COLO829 (cell line): ENCODE data around the gene CDCA5.
A peak's percentile ranks its signal among the peaks of the same experiment; 100 is the strongest.

Experiments used
- DNase-seq: peaks from one replicate; pipeline ENCODE4 v3.0.0; 2012; ENCODE audit warnings: low spot score

The CDCA5 gene

DNA sequence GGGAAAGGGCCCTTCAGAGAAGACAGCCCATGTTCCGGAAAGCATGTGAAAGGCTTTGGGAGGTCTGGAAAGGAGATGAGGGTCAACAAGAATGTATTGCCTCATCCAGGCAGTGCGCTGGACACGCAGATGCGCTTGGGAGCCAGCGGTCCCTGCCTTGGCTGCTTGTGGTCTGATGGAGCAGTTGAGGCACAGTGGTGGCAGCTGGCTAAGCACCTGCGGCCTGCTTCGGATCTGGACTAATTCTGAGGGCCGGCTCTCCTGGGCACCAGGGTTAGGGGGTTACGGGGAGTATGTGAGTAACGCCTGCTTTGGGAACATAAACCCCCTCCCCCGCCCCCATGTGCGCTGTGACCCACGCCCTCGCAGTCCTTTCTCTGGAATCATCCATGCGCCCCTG is 23.2 kb upstream of the CDCA5 start:
- no peak for DNase-seq

DNA sequence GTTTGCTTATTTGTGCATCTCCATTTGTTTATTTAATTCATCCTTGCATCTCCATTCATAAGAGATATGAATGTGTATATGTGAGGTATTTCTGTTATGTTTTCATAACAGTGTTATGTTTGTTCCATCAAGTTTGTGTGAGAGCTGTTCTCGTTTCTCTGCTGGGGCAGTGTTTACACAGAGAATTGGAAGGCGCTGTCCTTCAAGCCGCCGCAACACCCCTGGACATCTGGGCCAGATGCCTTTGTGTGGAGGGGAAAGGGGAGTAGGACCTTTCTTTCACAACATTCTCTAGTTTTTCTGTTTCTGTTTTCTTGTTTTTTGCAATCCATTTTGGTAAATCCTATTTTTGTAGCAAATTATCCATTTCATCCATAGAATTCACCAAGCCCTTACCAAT is 20.8 kb upstream of the CDCA5 start:
- no peak for DNase-seq

DNA sequence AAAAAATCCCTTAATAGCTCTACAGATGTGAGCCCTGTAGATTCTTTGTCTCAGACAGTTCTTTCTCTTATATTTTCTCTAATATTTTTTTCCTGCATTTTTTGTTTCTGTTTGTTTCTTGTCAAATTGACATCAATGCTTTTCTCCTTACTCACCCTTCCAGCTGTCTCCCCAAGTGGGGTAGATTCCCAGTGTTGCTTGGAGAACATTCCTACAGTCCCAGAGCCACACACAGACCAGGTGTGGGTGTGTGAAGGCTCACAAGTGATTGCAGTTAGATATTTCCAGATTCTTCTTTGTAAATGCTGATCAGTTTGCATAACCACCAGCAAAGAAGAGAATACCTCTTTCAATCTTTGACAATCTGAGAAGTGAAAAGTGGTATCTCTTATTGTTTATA is 19.6 kb upstream of the CDCA5 start:
- no peak for DNase-seq

DNA sequence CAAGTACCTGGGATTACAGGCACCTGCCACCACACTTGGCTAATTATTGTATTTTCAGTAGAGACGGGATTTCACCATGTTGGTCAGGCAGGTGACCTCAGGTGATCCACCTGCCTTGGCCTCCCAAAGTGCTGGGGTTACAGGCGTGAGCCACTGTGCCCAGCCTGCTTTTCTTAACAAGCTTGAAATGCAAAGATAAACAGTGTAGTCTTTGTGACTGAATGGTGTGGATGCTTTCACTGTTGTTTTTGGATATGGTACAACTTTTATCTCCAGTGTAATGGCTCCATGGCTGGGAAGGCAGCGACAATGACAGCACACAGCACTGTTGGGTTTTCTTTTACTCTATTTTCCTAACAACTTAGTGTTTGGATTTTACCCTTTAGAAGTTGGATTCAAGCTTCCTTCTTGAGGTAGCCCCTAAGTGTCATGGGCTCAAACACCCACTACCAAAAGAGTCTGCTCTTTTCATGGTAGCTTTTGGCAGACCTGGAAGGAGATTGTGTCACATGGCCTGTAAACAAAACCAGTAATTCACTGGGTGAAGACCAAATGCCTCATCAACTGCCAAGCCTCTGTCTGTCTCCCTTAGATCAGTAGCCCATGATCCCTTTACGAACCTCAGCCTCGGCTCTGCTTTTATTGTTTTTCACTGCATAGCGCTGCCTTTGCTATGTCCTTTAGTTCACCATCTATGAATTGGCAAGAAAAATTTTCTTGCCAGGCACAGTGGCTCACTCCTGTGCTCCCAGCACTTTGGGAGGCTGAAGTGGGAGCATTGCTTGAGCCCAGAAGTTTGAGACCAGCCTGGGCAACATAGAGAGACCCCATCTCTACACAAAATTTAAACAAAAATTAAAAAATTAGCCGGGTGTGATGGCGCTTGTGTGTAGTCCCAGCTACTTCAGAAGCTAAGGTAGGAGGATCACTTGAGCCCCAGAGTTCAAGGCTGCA is 18.6 kb upstream of the CDCA5 start:
- DNase-seq, result peak; percentile 35

DNA sequence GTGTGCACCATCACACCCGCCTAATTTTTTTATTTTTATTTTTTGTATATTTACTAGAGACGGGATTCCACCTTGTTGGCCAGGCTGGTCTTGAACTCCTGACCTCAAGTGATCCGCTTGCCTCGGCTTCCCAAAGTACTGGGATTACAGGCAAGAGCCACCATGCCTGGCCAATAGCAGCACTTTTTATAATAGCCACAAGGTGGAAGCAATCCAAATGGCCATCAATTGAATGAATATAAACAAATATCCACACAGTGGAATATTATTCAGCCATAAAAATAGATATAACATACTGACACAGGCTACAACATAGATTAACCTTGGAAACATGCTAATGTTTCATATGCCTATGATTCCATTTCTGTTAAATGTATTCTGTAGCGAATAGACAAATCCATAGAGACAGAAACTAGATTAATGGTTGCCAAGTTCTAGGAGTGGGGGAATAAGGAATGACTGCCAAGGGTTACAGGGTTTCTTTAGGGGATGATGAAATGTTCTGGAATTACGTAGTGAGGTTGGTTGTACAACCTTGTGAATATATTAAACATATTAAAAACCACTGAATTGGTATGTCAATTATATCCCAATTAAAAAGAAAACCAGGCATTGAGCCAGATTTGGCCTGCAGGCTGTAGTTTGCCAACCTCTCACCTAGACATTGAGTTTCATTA is 17.0 kb upstream of the CDCA5 start:
- no peak for DNase-seq

DNA sequence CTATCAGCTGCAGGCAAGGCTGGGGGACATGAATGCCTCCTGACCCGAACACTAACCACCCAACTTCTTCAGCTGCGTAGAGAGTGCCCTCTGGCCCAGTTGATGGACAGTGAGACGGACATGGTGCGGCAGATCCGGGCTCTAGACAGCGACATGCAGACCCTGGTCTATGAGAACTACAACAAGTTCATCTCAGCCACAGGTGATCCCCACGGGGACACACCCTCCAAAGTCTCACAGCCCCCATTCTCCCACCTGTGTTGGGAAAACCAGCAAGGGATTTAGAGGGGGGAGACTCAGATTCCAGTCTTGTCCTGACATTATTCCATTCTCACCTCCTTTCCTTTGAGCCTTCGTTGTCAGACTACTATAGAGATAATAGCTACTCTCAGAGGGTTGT is 13.1 kb upstream of the CDCA5 start:
- DNase-seq, result no peak

DNA sequence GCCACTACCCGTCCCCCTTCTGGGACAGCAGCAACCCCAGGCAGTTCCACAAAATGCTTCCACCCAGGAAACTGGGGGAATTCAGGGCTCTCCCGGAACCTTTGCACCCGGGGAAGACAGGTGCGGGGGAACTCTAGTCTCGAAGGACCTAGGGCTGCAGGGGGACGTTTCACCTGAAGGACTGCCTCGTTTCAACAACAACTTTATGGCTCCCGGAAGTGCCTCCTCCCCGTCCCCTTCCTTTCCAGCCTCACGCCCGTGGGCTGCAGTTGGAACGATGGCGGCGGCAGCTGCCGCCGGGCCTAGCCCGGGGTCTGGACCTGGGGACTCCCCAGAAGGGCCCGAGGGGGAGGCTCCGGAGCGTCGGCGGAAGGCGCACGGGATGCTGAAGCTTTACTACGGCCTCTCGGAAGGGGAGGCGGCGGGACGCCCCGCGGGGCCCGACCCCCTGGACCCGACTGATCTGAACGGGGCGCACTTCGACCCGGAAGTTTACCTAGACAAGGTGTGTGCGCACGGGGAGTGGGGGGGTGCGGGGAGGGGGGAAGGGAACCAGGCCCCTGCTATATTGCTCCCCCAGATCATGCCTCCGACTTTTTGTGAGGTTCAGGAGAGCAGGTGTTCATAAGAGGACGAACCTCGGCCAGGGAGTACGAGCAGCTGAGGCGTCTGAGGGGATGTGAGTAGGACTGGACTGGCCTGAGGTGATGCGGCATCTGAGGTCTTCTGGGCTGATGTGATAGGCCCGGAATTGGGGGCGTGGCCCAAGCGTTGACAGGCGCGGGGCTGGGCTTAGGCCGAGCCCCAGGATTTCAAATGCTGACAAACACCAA is 12.3 kb upstream of the CDCA5 start, which contains the start of gene VPS51:
TSS of gene VPS51 (plus strand) at position 241 of the 833 bp plus-strand sequence. CDS start at position 278, 37 bp downstream.
- peak; percentile 97 for DNase-seq

DNA sequence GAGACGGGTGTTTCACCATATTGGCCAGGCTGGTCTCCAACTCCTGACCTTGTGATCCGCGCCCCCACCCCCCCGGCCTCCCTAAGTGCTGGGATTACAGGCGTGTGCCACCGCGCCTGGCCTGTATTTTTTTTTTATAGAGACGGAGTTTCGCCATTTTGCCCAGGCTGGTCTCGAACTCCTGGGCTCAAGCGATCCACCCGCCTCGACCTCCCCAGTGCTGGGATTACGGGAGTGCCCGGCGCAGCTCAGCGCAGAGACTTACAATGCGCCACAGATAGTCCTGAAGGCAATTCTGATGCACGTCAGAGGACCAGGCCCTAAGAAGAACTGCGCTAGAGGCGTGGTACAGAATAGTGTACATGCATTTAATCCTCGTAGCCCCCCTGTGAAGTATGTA is 11.6 kb upstream of the CDCA5 start:
- DNase-seq, result no peak

DNA sequence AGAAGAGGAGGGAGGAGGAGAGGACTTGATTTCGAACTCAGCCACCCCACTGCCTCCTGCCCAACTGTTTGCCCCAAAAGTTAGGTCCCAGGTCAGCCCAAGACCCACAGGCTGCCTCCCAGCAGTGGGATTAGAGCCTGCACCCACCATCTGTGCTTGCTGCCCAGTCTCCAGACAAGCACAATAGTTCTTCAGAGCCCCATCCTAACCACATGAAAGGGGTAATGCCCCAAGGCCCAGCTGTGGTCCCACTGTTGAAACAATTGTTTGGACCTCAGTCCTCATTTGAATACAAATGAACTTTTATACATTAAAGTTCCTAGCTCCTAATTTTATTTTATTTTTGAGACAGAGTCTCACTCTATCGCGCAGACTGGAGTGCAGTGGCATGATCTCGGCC is 6.8 kb upstream of the CDCA5 start:
- no peak for DNase-seq

DNA sequence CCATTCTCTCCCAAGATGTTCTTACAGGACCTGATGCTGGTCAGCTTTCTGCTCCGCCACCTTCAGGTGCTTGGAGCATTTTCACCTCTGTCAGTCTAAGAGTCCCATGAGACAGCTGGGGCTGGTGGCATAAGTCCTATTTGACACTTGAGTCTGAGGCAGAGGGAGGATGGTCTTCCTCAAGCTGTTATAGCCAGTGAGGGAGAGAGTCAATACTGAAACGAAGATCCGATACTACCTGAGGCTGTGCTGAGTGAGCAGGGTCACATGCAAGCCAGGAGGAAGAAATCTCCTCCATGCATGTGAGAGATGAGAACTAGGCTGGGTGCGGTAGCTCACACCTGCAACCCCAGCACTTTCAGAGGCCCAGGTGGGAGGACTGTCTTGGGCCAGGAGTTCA is 5.8 kb upstream of the CDCA5 start:
- DNase-seq, result no peak

DNA sequence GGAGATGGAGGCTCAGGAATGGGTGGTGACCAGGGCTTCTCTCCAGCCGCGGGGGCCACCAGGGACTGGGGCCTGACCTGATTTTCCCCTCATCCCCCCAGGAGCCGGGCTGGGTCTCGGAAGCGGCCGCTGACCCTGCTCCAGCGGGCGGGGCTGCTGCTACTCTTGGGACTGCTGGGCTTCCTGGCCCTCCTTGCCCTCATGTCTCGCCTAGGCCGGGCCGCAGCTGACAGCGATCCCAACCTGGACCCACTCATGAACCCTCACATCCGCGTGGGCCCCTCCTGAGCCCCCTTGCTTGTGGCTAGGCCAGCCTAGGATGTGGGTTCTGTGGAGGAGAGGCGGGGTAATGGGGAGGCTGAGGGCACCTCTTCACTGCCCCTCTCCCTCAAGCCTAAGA is 4.0 kb upstream of the CDCA5 start:
- no peak for DNase-seq

DNA sequence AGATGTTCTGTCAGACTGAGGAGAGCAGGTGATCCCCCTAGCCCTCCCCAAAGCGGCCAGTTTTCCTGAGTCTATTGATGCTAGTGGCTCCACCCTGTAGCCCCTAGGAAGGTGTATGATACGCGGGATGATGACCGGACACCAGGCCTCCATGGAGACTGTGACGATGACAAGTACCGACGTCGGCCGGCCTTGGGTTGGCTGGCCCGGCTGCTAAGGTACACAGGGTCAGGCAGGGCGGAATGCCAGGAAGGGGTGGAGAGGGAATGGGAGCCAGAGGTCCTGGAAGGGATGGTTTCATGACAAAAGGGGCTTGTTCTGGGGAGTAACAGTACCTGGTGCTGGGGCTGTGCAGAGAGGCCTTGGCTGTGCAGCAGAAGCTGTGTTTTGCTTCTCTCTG is 3.4 kb upstream of the CDCA5 start:
- no peak for DNase-seq

DNA sequence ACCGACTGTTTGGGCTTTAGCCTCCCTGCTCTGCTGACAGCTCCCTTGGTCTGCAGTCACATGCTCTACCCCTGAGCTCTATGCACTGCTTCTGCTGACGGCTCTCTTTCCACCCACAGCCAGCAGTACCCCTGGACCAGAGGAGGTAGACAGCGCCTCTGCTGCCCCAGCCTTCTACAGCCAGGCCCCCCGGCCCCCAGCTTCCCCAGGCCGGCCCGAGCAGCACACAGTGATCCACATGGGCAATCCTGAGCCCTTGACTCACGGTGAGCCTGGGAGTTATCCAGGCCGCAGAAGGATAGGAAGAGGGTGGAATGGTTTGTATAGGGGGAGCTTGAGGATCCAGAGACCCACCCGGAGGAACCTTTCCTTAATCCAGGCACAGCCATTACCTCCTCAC is 3.0 kb upstream of the CDCA5 start:
- no peak for DNase-seq

DNA sequence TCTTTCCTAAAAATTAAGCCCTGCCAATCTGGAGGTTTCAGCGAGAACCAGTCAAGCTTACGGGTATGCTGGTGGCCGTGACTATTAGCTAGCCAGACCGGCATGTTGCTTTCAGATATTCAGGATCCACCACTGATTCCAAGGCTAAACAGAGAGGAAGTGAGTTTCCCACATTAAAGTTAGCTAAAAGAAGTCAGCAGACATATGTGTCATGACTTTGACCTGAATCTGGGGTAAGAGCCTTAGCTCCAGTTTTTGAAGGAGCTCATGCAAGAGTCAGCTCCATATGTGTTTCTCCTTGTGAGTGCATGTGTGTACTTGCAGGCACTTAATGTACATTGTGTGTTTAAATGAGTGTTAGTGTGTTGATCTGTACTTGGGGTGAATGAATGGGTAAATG is 1.6 kb upstream of the CDCA5 start:
- DNase-seq, result no peak

DNA sequence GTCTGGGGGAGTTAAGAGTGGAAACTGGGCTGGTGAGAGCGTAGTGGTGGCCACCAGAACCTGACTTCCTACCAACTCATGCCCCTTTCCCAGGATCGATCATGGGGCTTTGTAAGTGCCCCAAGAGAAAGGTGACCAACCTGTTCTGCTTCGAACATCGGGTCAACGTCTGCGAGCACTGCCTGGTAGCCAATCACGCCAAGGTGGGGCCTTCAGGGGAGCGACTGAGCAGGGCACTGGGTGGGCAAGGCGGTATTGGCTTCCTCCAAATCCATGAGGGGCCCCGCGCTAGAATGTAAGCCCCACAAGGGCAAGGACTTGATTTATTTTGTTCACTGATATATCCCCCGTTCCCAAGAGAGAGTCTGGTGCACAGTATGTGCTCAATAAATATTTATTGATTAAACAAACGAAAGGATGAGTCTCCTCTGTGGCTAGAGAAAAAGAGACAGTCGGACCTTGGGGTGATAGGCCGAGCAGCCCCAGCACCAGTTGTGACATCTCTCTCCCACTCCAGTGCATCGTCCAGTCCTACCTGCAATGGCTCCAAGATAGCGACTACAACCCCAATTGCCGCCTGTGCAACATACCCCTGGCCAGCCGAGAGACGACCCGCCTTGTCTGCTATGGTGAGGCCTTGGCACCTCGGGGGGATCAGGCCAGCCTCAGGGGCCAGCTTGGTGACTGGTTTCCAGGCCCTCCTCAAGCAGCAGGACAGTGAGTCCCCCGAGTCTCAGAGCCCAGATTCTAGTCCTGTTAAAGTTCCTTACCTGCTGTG is 947 bp upstream of the CDCA5 start:
- DNase-seq, result no peak

DNA sequence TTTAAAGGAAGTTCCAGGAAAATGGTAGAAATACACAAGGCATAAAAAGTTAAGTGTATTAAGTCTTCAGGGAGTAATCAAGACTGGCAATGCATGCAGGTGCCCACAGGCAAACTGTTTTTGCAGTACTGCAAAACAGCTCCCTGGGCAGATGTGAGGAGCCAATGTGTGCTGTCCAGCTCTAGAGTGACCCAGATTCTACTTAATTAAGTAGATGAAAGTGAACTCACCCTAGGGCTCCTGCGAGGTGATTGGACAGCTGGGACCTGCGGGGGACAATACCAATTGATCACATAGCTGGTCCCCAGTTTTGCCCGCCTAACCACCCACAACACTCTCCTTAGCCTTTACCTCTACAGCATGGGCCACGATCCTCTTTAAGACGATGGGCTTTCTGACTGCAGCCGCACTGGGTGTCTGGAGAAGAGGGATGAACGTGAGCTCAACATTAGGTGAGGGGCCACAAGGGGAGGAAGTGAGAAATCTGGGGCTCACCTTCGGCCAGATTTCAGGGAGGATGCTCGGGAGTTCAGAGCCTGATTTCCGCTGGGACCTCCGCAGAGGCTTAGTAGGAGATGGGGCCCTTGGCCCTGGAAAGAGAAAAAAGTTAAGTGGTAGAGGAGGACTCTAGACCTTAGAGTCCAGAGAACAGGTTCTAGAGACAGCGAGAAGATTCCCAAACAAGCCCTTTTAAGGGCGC is 556 bp downstream of the CDCA5 start:
- no peak for DNase-seq

DNA sequence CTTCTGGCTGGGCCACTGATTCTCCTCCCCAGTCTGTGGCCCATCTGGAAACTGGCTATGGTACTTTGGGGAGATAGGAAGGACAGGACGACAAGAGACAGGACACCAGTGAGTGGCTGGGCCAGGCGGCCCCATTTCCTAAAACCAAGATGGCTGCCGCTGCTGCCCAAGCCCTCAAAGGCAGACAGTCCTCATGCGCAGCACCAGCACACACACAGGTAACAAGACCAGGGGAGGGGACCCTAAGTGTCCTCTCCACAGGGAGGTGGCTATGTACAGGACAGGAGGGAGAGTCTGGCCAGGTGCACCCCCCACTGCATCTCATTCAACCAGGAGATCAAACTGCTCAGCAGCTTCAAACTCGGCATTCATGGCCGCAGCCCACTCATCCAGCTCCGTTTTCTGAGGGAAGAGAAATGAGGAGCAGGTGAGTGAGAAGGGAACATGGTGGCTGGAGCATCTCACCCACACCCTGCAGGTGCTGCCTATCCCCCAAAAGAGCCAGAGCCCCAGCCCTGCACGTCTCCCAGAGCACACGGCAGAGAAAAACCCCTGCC is 5.0 kb downstream of the CDCA5 start:
- no peak for DNase-seq

DNA sequence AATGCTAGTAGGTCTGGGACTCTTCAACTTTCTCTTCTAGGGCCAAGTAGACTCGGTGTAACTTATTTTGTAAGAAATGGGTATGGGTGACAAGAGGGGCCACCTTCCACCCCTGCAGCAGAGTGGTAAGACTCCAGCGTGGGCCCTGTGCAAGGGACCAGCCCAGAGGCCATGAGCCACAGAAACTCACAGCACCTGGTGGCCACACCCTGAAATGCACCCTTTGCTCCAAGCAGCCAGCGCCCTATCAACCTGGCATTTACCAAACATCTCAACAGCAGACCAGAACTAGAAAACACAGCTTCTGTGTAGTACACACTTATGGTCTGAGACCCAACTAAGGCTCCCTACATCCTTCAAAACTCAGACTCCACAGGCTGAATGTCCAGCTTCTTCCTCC is 5.7 kb downstream of the CDCA5 start:
- DNase-seq, result no peak

DNA sequence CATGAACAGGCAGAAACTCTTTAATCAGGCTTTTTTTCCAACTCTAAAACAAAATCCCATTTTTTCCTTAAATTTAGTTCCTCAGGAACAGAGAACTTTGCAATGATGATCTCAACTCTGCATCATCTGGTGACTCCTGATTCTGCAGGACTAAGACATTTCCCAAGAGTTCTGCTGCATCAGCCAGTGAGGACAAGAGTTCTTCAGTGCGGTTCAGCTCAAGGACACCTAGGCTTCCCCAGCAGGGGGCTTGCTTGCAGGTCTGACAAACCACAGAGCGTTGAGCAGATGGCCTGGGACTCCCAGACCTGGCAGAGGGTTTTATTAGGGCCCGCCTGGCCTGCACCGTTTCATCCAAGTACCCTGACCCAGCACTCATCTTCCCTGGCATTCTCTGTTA is 6.4 kb downstream of the CDCA5 start:
- DNase-seq, result no peak

DNA sequence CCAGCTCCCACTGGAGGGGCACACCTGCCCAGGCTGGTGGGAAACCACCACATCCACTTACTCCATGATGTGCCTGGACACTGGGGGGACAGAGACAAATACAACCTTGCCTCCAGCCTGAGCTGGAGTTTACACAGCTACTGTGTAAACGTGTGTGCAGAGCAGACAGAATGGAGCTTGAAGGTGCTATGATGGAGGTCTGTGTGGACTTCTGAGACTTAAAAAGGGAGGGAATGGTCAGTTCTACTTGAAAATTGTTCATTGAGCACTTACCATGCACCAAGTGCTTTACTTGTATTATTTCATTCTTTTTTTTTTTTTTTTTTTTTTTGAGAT is 11.2 kb downstream of the CDCA5 start:
- DNase-seq, result no peak
